Activated CD4-positive, alpha-beta T cell treated with anti-CD3 and anti-CD28 coated beads, Interleukin-2, amount 50 U/mL, for 4 hours (primary cell): Measurements from ENCODE around the gene NDST1.

Experiments
- DNase-seq, 2 experiments: peaks; one replicate each; pipeline ENCODE4 v3.0.0-alpha.2; 2020

NDST1 gene

GRCh38 chr5:150489360-150490295 is 18.3 kb upstream of the NDST1 start:
- no peak for DNase-seq

GRCh38 chr5:150490296-150490669 is 17.6 kb upstream of the NDST1 start:
- no peak for DNase-seq

DNA sequence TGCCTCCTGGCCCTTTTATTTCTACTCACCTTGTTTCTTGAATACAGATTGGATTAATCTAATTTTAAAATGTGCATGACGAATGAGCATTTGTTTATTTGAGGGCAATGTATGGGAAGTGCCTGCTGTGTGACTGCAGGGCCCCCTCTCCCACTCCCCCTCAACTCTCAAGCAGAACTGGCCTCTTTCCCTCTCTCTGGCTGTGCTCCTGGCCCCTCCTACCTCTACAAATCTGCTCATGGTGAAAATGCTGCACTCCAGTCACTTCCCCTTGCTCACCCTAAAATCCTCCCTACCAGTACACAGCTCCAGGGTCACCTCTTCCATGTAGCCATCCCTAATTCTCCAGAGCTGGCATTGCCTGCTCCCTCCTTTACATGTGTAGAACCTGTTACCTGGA is 17.2 kb upstream of the NDST1 start:
- no peak for DNase-seq

GRCh38 chr5:150491876-150492275 is 16.1 kb upstream of the NDST1 start:
- DNase-seq, result no peak

GRCh38 chr5:150492621-150493020 is 15.3 kb upstream of the NDST1 start:
- no peak for DNase-seq

- no peak for DNase-seq
Measured at GRCh38 chr5:150496098-150496497, 11.8 kb upstream of the NDST1 start.

GRCh38 chr5:150496534-150496933 is 11.4 kb upstream of the NDST1 start:
- no peak for DNase-seq

- no peak for DNase-seq
Measured at GRCh38 chr5:150497274-150497988, 10.5 kb upstream of the NDST1 start.

DNA sequence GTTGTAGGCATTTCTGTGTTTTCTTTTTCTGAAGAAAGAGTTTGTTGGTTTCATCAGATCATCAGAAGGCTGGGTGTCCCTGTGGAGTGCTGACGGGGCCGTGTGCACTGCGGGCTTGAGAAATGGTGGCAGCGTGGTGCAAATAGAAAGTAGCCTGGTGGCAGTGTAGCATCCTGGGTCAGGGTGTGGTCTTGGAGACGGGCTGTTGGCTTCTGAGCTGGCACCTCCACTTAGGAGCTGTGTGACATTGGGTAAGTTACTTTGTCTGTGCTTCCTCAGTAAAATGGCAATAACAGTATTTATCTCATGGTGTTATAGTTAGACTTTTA is 10.0 kb upstream of the NDST1 start:
- no peak for DNase-seq

GRCh38 chr5:150498501-150498900 is 9.4 kb upstream of the NDST1 start:
- DNase-seq, result no peak

DNA sequence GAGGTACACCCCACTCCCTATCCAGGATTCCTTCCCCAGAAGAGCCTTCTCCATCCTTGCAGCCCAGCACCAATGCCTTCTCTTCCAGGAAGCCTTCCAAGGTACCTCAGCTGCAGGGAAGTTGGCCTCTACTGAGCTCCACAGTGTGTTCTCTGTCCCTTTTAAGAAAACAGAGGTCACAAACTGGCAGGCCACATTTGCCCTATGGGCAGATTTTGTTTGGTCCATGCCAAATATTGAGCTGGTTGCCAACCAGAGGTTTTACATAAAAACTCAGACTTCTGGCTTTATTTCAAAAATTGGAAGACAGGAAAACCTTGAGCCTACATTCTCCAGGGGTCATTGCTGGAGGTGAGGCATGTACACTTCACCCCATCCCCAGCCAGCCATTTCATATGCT is 9.0 kb upstream of the NDST1 start:
- DNase-seq, result no peak

- DNase-seq, result no peak
Measured at GRCh38 chr5:150499437-150499956, 8.4 kb upstream of the NDST1 start.

GRCh38 chr5:150500328-150500841 is 7.5 kb upstream of the NDST1 start:
- no peak for DNase-seq

DNA sequence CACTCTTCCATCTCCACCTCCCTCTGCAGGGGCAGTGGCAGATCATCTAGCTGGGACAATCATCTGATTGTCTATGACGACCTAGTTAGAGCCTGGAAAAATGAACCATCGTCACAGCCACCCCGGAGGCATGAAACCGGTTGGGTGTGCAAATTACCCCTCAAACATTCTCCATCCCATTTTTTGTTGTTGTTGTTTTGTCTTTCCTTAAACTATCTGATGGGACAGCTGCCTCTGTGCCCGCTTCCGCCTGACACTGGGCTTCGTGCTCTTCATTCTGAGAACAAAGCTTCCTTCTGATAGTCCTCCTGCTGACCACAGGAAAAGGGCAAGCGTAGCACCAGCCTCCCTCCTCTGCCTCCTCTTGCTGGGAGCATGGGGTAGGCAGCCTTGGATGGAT is 7.0 kb upstream of the NDST1 start:
- DNase-seq, result no peak

DNA sequence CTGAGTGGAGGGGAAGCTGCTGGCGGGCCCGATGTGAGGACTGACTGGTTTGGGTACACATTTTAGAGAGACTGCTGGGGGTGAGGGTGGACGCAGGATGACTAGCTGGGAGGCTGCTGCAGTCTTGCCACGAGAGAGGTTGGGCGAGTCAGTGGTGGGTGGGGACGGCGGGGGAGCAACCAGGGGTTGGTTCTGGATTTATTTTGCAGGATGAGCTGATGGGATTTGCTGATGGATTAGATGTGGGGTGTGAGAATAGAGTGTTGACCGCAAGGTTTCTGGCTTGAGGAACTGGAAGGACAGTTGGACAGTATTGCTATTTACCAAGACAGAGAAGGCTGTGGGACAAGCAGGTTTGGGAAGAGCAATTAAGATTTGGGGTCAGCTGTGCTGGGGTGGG is 5.8 kb upstream of the NDST1 start:
- DNase-seq, result no peak

GRCh38 chr5:150502847-150503246 is 5.1 kb upstream of the NDST1 start:
- DNase-seq, result no peak

DNA sequence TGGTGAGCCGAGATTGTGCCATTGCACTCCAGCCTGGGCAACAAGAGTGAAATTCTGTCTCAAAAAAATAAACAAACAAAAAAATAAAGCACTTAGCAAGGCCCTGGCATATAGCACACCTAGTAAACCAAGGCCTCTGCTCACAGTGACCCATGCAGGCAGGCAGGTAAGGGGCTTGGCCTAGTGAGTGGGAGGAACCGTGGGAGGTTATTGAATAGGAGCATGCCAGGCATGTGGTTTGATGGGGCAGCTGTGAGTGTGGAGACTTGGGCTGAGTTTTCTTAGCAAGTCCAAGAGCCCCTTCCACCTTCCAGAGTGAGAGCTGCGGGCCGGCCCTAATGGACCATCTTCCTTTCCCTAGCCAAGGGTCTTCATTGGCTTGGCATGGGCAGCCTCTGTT is 4.5 kb upstream of the NDST1 start:
- DNase-seq, result no peak

DNA sequence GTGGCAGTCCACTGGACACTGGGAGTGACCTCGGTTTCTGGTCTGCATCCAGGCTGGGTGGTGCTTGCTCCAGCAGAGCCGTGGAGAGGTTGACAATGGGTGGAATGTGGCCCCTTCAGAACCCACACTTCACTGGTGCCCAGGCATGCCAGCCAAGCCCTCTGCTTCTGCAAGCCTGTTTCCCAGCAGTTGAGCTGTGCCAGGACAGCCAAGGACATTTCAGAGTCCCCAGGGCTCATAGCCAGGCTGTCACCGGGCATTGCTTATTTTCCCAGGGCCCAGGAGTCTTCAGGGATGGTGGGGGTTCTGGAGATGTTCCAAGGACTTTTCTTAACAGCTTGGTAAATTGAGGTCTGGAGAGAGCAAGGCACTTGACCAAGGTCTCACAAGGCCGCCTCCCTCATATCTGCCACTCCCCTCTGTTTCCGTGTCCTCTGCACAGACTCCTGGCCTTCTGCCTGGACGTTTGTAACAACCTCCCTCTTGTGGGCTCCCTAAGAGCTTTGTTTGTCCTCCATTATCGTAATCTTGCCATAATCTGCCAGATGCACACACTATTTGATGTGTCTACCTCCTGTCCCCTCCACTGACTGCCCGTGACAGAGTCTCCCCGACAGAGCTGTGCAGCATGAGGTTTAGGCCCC is 3.8 kb upstream of the NDST1 start:
- no peak for DNase-seq

DNA sequence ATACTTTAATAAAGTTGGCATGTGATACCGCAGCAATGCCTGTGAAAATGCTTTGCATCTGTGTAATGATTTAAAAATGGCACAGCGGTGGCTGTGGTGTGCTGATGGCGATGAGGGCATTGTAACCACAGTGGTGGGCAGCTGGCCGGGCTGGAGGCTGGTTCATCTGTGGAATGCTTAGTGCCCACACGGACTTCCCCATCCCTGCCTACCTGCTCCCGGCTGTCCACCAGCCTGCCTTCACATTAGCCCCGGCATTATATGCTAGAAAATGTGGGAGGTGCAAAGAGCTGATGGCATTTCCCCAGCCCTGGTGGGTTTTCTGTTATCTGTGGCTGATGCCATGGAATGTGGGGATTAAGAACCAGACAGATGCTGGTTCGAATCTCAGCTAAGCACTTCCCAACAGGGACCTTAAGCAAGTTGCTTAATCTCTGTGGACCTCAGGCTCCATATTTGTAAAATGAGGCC is 2.9 kb upstream of the NDST1 start:
- no peak for DNase-seq

DNA sequence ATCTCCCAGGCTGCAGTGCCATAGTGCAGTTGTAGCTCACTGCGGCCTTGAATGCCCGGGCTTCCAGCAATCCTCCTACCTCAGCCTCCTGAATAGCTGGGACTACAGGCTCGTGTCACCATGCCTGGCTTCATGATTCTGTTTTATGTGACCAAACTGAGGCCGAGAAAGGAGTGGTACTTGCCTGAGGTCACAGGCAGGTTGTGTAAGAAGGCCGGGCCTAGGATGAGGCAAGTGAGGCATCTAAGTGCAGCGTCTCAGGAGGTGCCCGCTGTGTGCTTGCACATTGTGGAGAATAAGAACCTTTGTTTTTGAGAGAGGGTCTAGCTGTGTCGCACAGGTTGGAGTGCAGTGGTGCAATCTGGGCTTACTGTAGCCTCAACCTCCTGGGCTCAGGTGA is 2.1 kb upstream of the NDST1 start:
- DNase-seq, result no peak

DNA sequence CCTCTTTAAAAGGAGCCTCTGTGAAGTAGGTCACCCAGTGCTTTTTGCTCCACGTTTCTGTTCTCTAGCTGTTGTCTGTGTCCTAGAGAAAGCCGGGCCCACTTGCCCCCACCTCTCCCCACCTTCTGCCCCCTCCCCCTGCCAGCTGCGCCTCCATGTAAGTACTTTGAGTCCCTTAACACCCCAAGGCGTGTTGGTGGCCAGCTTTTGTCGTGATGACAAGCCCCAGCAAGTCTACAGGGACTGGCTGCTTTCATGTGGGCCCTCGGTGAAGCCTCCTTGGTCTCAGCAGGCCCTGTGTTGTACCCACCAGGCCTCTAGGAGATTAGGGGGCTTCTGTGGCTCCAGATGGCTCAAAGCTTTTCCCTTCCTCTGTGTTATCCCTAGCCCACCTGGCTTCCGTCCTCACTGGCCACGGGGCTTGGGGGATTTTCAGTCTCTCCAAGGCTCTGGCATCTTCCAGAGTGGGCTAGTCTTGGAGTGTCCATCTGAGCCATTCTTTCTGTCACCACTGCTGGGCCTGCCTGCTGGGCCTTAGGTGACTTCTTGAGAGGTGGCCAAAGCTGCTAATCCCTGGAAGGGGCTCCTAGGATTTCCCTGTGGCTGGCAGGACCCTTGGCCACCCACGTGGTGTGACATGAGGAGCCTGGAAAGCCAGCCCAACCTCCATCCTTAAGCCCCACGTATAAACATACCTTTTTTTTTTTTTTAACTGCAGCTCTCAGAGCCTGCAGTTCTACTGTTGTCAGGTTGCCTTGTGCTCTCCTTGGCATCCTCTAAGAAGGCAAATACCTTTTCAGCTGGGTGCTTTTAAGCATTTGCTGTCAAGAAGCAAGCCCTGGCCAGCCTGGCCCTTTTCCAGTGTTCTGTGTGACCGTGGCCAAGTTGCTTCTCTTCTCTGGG is 1.1 kb upstream of the NDST1 start:
- DNase-seq, result no peak

DNA sequence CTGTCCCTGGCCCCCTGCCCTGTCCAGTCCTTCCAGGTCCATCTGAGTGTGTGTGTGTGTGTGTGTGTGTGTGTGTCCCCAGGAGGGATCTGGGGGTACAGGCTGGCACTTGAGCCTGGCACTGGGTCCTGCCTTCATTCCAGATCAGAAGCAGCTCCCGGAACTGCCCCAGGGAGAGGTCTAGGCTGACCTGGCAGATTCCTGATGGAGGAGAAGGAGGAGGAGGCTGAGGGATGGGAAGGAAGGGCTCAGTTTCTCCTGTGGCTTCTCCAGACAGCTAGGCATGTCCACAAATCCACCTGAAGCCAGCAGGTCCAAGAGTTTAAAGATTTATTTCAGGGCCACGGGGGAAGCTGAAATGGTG is 328 bp downstream of the NDST1 start:
- DNase-seq, result no peak
